NCI-H82 (cell line): ENCODE measurements around the gene GABBR2.

Experiments used
- DNase-seq: peaks from one replicate; lab custom pipeline; 2025; lab: John Stamatoyannopoulos, UW

GABBR2 gene

DNA sequence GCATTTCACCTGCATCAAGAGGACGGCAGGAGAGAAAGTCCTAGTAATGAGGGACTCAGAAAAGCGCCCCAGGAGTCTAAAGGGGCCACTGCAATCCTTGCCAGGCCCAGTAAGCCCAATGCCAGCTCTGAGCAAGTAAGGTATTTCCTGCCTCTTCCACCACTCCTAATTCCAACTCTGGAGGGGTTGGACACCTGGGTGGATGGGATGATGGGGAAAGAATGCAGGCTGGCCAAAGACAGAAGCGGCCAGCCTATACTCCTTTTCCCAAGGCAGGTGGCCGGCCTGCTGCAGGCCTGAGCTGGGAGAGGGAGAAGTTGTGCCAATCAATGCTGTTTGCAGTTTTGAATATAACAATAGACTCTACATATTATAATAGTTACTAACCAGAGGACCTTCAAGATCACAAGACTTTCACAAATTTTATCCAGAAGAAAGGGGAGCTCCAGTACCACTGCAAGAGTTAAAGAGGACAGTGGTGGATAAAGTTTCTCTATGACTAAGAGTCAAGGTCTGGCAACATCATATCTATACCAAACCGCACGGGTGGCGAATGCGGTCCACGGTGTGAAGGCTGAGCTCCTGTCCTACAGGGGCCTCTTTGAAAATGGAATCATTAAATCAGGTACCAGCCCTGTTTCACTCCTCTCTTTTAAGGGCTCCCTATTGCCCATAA is 338.3 kb downstream of the GABBR2 start:
- DNase-seq: no peak

- no peak for DNase-seq
Measured at GRCh38 chr9:98369896-98370295, 338.8 kb downstream of the GABBR2 start.

- DNase-seq: no peak
Measured at GRCh38 chr9:98369471-98369870, 339.3 kb downstream of the GABBR2 start.

DNA sequence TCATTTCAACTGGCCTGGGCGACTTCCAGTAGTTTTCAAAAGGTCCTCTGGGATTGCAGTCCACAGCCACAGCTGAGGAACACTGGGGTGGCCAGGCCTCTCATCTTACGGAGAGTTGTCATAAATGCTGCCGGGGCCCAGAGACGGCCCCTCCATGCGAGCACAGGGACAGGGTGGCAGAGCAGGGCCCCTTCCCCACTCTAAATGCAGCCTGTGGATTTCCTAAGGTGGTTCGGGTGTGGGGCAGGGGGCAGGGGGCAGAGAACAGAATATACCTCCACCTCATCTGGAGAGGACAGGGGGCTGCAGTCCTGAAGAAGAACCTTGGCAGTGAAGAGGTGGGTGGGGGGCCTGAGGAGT is 339.7 kb downstream of the GABBR2 start:
- DNase-seq: no peak

DNA sequence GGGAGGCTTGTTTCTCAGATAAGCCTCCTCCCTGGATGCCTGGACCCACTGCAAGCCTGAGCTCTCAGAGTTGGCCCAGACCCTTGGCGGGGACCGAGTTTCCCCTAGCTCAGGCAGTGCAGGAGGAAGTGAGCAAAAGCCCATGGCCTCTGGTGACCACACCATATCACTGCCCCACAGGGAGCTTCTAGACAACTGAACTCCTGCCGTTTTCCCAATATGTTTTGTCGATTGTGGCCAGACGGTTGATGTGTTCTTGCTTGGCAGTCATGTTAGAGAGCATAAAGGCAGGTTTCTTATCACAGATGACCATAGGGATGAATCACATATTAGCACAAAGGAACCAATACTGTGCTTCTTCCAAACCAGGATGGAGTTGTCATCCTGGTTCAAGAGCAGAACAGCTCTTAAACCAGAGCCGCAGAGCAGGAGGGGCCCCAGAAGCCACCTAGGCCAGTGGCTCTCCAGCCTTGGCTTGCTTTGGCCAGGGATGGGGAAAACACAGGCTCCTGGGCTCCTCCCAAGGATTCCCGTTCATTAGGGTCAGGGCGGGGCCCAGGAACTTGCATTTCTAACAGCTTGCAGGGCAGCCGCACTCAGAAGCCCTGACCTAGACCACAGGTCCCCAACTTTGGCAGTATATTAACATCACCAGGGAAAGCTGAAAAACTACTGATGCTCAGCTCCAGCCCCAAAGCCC is 340.2 kb downstream of the GABBR2 start:
- no peak for DNase-seq

GRCh38 chr9:98367923-98368322 is 340.8 kb downstream of the GABBR2 start:
- no peak for DNase-seq

DNA sequence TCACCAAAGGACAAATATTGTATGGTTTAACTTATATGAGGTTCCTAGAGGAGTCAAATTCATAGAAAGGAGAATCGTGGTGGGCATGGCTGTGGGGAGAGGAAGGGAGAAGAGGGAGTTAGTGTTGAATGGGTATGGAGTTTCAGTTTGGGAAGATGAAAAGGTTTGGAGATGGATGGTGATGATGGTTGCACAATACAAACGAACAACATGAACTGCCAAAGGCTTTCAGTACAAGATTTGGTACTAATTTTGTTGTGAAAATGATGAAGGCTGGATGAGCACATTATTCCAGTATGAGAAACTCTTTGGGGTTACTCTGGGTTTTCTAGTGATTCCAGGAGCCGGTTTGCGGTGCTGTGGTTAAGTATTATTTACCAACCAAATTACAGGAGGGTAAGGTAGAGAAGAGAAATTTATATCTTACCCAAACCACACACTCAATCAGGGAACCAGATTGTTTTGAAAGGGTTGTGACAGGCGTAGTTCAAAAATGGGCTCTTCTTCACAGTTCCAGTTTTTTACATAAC is 341.3 kb downstream of the GABBR2 start:
- DNase-seq: no peak

GRCh38 chr9:98365781-98366180 is 343.0 kb downstream of the GABBR2 start:
- no peak for DNase-seq

DNA sequence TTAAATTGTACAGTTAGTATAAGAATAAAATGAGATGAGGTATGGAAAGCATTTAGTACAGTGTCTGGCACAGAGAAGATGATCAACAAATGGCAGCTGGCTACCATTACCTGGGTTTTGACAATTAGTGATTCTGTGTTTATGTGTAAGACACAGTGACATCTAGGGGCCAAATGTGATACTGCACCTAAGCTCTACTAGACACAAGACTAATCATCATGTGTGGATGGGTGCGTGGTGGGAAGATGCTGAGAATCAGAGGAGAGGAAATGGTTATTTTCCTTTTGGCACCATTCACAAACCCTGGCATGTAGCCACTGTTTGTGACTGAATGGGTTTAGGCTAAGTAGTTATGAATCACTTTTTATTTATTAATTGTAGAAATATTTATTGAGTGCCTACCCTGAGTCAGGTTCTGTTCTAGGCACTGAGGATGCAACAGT is 343.5 kb downstream of the GABBR2 start:
- DNase-seq: peak; percentile 67

- peak; percentile 61 for DNase-seq
Measured at GRCh38 chr9:98364086-98364485, 344.6 kb downstream of the GABBR2 start.

DNA sequence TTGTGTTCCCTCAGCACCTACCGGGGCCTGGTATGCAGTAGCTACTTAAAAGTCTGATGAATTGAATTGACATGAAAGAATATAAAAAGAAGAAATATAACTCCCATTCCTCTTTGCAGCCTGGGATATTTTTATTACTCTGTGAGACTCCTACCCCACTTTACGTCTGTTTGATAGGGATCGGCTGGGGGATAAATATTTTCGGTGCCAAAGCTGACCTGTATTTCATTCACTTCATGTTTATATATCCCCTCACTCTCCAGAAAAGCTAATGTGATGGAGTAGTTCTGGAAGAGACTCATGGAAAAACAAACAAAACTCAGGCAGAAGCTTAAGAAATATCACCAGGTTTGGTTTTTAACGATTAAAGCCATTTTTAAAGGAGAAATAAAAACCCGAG is 345.1 kb downstream of the GABBR2 start:
- DNase-seq: no peak

DNA sequence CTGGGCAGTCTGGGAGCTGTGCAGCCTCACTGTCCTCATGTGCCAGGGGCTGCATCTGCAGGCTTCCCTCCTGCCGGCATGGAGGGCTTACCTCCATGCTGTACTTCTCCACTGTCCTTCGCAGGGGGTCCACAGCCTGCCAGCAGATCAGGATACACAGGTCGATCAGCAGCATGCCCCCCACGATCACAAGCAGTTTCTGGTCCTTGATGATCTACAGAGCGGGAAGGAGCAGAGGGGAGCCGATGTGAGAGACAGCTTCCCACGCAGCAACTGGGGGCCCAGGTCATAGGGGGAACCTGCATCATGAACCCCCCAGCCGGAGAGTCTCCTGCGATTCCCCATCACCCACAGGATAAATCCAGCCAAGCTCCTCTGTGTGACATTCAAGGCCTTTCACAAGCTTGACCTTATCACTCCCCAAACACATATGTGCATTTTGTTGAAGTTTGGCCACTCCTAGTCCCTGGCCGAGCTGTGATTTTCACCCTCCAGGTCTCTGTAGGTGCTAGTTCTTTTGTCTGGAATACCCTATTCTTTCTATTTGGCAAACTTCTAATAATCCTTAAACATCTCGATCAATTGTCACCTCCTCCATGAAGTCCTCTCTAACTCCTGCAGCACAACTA is 346.0 kb downstream of the GABBR2 start:
- DNase-seq: no peak

GRCh38 chr9:98361645-98362044 is 347.1 kb downstream of the GABBR2 start:
- no peak for DNase-seq

DNA sequence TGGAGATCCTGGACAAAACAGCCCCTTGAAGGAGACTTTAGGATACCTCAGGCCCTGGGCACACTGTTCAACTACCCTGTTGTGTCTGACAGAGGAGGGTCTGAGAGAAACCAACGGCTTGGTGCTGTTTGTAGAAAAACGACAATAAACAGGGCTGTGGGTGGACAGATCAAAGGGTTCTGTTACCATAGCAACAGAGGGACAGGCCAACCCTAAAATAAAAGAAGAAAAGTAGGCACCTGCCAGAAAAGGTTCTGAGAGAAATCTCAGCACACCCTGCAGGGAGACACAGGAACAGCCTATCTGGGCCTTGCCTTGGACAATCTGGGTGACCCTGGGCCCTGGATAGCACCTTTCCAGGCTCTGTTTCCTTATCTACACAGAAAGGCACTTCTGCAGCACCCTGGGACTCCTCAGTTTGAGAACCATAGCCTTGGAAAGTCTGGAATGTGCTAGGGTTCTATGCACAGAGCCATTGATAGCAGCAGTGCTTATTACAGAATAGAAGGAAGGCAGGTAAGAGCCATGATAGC is 348.5 kb downstream of the GABBR2 start:
- DNase-seq: no peak

- DNase-seq: no peak
Measured at GRCh38 chr9:98359569-98359968, 349.2 kb downstream of the GABBR2 start.

DNA sequence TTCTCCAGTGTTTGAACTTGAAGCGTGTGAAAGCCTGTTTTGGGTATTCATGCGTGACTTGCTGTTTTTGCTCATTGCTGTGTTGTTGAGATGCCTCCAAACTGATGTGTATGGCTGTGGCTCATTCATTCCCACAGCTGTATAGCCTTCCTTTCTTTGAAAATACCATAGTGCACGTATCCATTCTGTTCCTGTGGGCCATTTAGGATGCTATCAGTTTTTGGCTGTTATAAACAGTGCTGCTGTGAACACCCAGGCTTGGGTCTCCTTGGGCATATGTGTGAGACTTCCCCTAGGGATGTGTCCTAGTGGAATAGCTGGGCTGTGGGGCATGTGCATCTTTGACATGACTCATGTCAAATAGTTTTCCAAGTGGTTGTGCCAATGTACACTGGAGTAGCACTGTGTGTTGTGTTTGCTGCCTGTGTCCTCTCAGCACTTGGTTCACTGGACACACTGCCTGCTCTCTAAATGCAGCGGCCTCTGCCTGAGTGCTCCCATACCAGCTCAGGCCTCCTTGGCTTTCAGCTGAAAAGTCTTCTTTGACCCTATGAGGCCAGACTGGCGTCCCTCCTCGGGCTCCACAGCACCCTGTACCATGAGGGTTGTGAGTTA is 350.7 kb downstream of the GABBR2 start:
- no peak for DNase-seq

DNA sequence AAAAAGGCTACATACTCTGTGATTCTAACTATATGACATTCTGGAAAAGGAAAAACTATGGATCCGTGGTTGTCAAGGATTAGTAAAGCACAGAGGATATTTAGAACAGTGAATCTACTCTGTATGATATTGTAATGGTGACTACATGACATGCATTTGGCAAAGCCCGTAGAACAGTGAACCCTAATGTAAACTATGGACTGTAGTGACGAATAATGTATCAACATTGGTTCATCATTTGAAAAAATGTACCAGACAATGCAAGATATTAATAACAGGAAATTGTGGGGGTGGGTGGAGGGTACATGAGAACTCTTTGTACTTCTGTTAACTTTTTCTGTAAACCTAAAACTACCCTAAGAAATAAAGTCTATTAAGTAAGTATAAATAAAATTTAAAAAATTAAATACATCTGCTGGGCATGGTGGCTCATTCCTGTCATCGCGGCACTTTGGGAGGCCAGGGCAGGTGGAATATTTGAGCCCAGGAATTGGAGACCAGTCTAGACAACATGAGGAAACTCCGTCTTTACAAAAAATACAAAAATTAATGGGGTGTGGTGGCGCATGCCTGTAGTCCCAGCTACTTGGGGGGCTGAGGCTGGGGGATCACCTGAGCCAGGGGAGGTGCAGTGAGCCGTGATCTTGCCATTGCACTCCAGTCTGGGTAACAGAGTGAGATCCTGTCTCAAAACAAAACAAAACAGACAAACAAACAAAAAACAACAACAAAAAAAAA is 351.6 kb downstream of the GABBR2 start:
- DNase-seq: no peak

DNA sequence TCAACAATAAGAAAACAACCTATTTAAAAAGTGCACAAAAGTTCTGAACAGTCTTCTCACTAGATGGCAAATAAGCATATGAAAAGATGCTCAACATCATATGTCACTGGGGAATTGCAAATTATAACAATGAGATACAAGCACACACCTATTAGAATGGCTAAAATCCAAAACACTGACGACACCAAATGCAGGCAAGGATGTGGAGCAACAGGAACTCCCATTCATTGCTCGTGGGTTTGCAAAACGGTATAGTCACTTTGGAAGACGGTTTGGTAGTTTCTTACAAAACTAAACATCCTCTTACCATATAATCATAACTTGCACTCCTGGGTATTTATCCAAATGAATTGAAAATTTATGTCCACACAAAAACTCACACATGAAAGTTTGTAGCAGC is 352.4 kb downstream of the GABBR2 start:
- DNase-seq: no peak

GRCh38 chr9:98351370-98351769 is 357.4 kb downstream of the GABBR2 start:
- DNase-seq: no peak

- DNase-seq: no peak
Measured at GRCh38 chr9:98347642-98348041, 361.1 kb downstream of the GABBR2 start.

GRCh38 chr9:98345011-98345410 is 363.7 kb downstream of the GABBR2 start:
- peak; percentile 83 for DNase-seq

DNA sequence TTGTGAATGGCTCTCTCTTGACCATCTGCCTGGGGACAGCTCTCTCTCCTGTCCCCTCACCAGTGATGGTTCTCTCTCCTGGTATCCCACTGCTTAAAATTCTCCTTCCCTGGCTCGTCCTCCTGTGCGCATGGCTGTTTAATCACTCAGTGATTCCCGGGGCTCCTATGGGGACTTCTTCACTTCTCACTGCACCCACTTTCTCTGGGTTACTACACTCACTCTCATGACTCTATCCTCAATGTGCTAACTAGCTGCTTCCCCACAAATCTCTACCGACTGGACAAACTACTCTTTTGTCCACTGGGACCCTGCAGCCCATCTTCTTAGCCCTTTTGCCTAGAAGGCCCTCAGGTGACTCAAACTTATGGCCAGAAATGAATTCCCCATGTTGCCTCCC is 364.2 kb downstream of the GABBR2 start:
- no peak for DNase-seq
